Endodermal cell (in vitro differentiated cells): ENCODE results near the gene PRSS37. TPM values are rescaled to one million over a fixed set of nuclear protein-coding genes. Genes with fewer than 3 reads are reported as not detected.

Experiments
- DNase-seq: peaks from one replicate; pipeline ENCODE4 v3.0.0-alpha.2; 2017
- H3K27ac ChIP-seq: 2 replicates; pipeline ENCODE4 v1.5.1; 2013; ENCODE audit warnings: mild to moderate bottlenecking, low read depth, low read length, moderate library complexity
- H3K27me3 ChIP-seq: 2 replicates; pipeline ENCODE4 v1.6.1; 2013; ENCODE audit warnings: mild to moderate bottlenecking, low read length, moderate library complexity; ENCODE audit not compliant: insufficient read depth, control insufficient read depth, poor library complexity, severe bottlenecking
- H3K36me3 ChIP-seq: 2 replicates; pipeline ENCODE4 v1.7.0; 2013; ENCODE audit warnings: mild to moderate bottlenecking, low read length, moderate library complexity; ENCODE audit not compliant: control insufficient read depth, insufficient read depth
- H3K4me1 ChIP-seq: one replicate; pipeline ENCODE4 v1.7.0; 2013; ENCODE audit warnings: low read length; ENCODE audit not compliant: control insufficient read depth, insufficient read depth
- H3K4me3 ChIP-seq: 2 replicates; pipeline ENCODE4 v1.5.1; 2013; ENCODE audit warnings: mild to moderate bottlenecking, low read length, moderate library complexity
- H3K9ac ChIP-seq: 2 replicates; pipeline ENCODE4 v1.6.1; 2013; ENCODE audit warnings: mild to moderate bottlenecking, low read length, moderate library complexity; ENCODE audit not compliant: poor library complexity, severe bottlenecking; ENCODE audit errors: extremely low read depth
- H3K9me3 ChIP-seq: 2 replicates; pipeline ENCODE4 v1.6.1; 2013; ENCODE audit warnings: mild to moderate bottlenecking, low read length, moderate library complexity; ENCODE audit not compliant: control insufficient read depth
- H3K27ac Mint-ChIP-seq: 2 replicates; pipeline ENCODE4 v1.8.0; 2020; ENCODE audit warnings: mixed read lengths
- H3K27me3 Mint-ChIP-seq: 2 replicates; pipeline ENCODE4 v1.8.0; 2021; ENCODE audit warnings: mild to moderate bottlenecking, mixed read lengths; ENCODE audit not compliant: insufficient read depth
- H3K36me3 Mint-ChIP-seq: 2 replicates; pipeline ENCODE4 v1.8.0; 2020; ENCODE audit warnings: low read depth, mixed read lengths
- H3K4me1 Mint-ChIP-seq: 2 replicates; pipeline ENCODE4 v1.8.0; 2020; ENCODE audit warnings: mixed read lengths
- H3K4me3 Mint-ChIP-seq: 2 replicates; pipeline ENCODE4 v1.8.0; 2020; ENCODE audit warnings: mild to moderate bottlenecking, moderate library complexity, mixed read lengths
- H3K9me3 Mint-ChIP-seq: 2 replicates; pipeline ENCODE4 v1.8.0; 2020; ENCODE audit warnings: mild to moderate bottlenecking, mixed read lengths
- WGBS, 2 experiments: methylation state at CpG; one replicate each; pipeline versions ENCODE4 v1.1.5 to v1.1.7; 2013; ENCODE audit warnings: missing lambda C conversion rate in 2 of 2, mixed read lengths in 1 of 2; ENCODE audit not compliant: insufficient coverage in 1 of 2, insufficient read length in 1 of 2; 5-methylcytosine and 5-hydroxymethylcytosine counted together
- total RNA-seq, 2 donors: library from RNA; stranded (reverse); fragmentation: NEBNext Ultra II Directional in 1 of 2; extraction: Animal tissue kit (Norgen Biotek cat#: 25700) in 1 of 2; gene quantifications; 2 replicates in 1 of 2; 3 replicates in 1 of 2; pipeline ENCODE4 v1.2.1, GENCODE V29; 2021
- TF ChIP-seq, protein P1 (sequence below): fragments of 200-600 bp; sonication (generic); conservative IDR thresholded peaks from 2 replicates; pipeline ENCODE4 v1.5.0; 2021; ENCODE audit warnings: antibody characterized with exemption, mild to moderate bottlenecking

Gene PRSS37
- total RNA-seq, 2 donors from 2014 or later: not detected

GRCh38 chr7:141880960-141881359 lies 39.7 kb upstream of the PRSS37 start:
- Histone ChIP-seq H3K36me3 (no peaks in the 10 kb centered on the region), H3K4me3 (no peak overlapping the region), H3K27me3 (no peaks in the 10 kb centered on the region), H3K4me1 (no peaks in the 10 kb centered on the region), H3K9ac (no peak overlapping the region), H3K9me3 (no peaks in the 10 kb centered on the region), H3K27ac (no peak overlapping the region)
- TF ChIP-seq, protein P1, sequence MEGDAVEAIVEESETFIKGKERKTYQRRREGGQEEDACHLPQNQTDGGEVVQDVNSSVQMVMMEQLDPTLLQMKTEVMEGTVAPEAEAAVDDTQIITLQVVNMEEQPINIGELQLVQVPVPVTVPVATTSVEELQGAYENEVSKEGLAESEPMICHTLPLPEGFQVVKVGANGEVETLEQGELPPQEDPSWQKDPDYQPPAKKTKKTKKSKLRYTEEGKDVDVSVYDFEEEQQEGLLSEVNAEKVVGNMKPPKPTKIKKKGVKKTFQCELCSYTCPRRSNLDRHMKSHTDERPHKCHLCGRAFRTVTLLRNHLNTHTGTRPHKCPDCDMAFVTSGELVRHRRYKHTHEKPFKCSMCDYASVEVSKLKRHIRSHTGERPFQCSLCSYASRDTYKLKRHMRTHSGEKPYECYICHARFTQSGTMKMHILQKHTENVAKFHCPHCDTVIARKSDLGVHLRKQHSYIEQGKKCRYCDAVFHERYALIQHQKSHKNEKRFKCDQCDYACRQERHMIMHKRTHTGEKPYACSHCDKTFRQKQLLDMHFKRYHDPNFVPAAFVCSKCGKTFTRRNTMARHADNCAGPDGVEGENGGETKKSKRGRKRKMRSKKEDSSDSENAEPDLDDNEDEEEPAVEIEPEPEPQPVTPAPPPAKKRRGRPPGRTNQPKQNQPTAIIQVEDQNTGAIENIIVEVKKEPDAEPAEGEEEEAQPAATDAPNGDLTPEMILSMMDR: no peak
- no peak for DNase-seq
- Mint-ChIP-seq H3K36me3 (no peaks in the 10 kb centered on the region), H3K4me3 (no peak overlapping the region), H3K27ac (no peak overlapping the region), H3K9me3 (peaks cover 3% of the 10 kb centered on the region), H3K27me3 (no peaks in the 10 kb centered on the region), H3K4me1 (peaks cover 3% of the 10 kb centered on the region)
- 75 to 100% methylated on average over 2 to 5 of the region's 5 CpGs for WGBS, 2 experiments

GRCh38 chr7:141877365-141877764 lies 36.1 kb upstream of the PRSS37 start:
- Histone ChIP-seq H3K36me3 (no peaks in the 10 kb centered on the region), H3K4me3 (no peak overlapping the region), H3K4me1 (no peaks in the 10 kb centered on the region), H3K9me3 (no peaks in the 10 kb centered on the region), H3K27ac (no peak overlapping the region), H3K9ac (no peak overlapping the region), H3K27me3 (no peaks in the 10 kb centered on the region)
- Mint-ChIP-seq H3K4me3 (no peak overlapping the region), H3K27ac (no peak overlapping the region), H3K36me3 (no peaks in the 10 kb centered on the region), H3K9me3 (no peaks in the 10 kb centered on the region), H3K27me3 (no peaks in the 10 kb centered on the region), H3K4me1 (peaks cover 3% of the 10 kb centered on the region)
- WGBS, 2 experiments: 93% methylated on average over 3 of the region's 3 CpGs; no CpG with 5 or more reads in 1 of the 2 experiments
- DNase-seq: no peak
- TF ChIP-seq, protein P1: no peak

DNA sequence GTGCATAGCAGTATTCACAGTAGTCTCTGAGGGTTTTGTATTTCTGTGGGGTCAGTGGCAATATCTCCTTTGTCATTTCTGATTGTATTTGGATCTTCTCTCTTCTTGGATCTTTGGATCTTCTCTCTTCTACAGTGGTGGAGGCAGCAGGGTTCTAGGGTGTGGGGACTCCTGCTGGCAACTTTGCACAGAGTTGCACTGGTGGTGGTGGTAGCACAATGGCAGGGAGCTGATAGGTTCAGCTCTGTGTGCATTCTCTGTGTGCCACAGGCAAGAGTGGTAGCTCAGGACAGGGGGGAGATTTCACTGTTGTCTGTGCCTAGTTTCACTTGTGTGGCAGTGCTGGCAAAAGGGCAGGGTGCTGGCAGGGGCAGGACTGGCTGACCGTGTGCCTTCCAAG lies 35.1 kb upstream of the PRSS37 start:
- Mint-ChIP-seq H3K4me3 (no peak overlapping the region), H3K9me3 (no peaks in the 10 kb centered on the region), H3K27ac (no peak overlapping the region), H3K36me3 (no peaks in the 10 kb centered on the region), H3K27me3 (no peaks in the 10 kb centered on the region), H3K4me1 (peaks cover 3% of the 10 kb centered on the region)
- no peak for DNase-seq
- H3K9ac ChIP-seq: no peak overlapping the region
- TF ChIP-seq, protein P1: peak; percentile 26
- H3K27ac ChIP-seq: no peak overlapping the region
- H3K36me3 ChIP-seq: no peaks in the 10 kb centered on the region
- no peaks in the 10 kb centered on the region for H3K4me1 ChIP-seq
- H3K4me3 ChIP-seq: no peak overlapping the region
- 67 to 85% methylated on average over 1 of the region's 1 CpG for WGBS, 2 experiments
- H3K27me3 ChIP-seq: no peaks in the 10 kb centered on the region
- no peaks in the 10 kb centered on the region for H3K9me3 ChIP-seq
